Neural cell (in vitro differentiated cells): ENCODE measurements around the gene COL2A1. TPM values are rescaled to one million over a fixed set of nuclear protein-coding genes. Genes with fewer than 3 reads are reported as not detected.

ENCODE experiments used
- H2AFZ ChIP-seq: fragments of 200-600, 300-800 bp; sonication (generic), shearing (Covaris generic); 2 replicates; pipeline ENCODE4 v1.6.0; 2014; ENCODE audit warnings: low read depth, mild to moderate bottlenecking, antibody characterized with exemption, low read length, moderate library complexity
- H3F3A ChIP-seq: fragments of 200-600 bp; shearing (Covaris generic); 2 replicates; pipeline ENCODE4 v1.6.1; 2016; ENCODE audit warnings: mild to moderate bottlenecking, moderate library complexity, mixed read lengths, antibody characterized with exemption, low read length; ENCODE audit not compliant: insufficient read depth, poor library complexity, severe bottlenecking
- H3K27ac ChIP-seq: fragments of 200-600, 300-800 bp; sonication (generic), shearing (Covaris generic); 2 replicates; pipeline ENCODE4 v1.5.1; 2014; ENCODE audit warnings: mild to moderate bottlenecking, low read length, moderate library complexity
- H3K27me3 ChIP-seq: fragments of 300-800, 200-600 bp; sonication (generic), shearing (Covaris generic); 2 replicates; pipeline ENCODE4 v1.6.0; 2014; ENCODE audit warnings: mild to moderate bottlenecking, low read depth, low read length, moderate library complexity; ENCODE audit not compliant: insufficient read depth
- H3K36me3 ChIP-seq: fragments of 300-800, 200-600 bp; sonication (generic), shearing (Covaris generic); 2 replicates; pipeline ENCODE4 v1.5.1; 2014; ENCODE audit warnings: mild to moderate bottlenecking, antibody characterized with exemption, low read length, moderate library complexity; ENCODE audit not compliant: insufficient read depth
- H3K4me2 ChIP-seq: fragments of 300-800, 200-600 bp; sonication (generic), shearing (Covaris generic); 2 replicates; pipeline ENCODE4 v1.6.0; 2014; ENCODE audit warnings: mild to moderate bottlenecking, low read length
- H3K4me3 ChIP-seq: fragments of 300-800, 200-600 bp; sonication (generic), shearing (Covaris generic); 2 replicates; pipeline ENCODE4 v1.5.1; 2014; ENCODE audit warnings: mild to moderate bottlenecking, low read length, moderate library complexity
- H3K79me2 ChIP-seq: fragments of 200-600 bp; shearing (Covaris generic); replicated peaks from 2 replicates; pipeline ENCODE4 v1.6.0; 2014; ENCODE audit warnings: mild to moderate bottlenecking, low read length, moderate library complexity; ENCODE audit not compliant: insufficient read depth
- H3K9ac ChIP-seq: fragments of 300-800, 200-600 bp; sonication (generic), shearing (Covaris generic); 2 replicates; pipeline ENCODE4 v1.6.1; 2016; ENCODE audit warnings: mild to moderate bottlenecking, low read length, mixed read lengths
- H3K9me2 ChIP-seq: fragments of 200-600 bp; shearing (Covaris generic); 2 replicates; pipeline ENCODE4 v1.6.1; 2016; ENCODE audit warnings: mild to moderate bottlenecking, low read length, mixed read lengths; ENCODE audit not compliant: insufficient read depth
- H3K9me3 ChIP-seq: fragments of 200-600, 300-800 bp; sonication (generic), shearing (Covaris generic); 2 replicates; pipeline ENCODE4 v1.6.1; 2016; ENCODE audit warnings: mild to moderate bottlenecking, mixed run types, low read length, moderate library complexity, mixed read lengths
- H4K20me1 ChIP-seq: fragments of 200-600 bp; shearing (Covaris generic); 2 replicates; pipeline ENCODE4 v1.6.1; 2016; ENCODE audit warnings: mild to moderate bottlenecking, mixed run types; ENCODE audit not compliant: insufficient read depth
- CTCF ChIP-seq: fragments of 450-650 bp; IDR thresholded peaks from 2 replicates; pipeline ENCODE4 v1.5.1; 2014; ENCODE audit warnings: antibody characterized with exemption, mild to moderate bottlenecking, moderate library complexity; ENCODE audit not compliant: poor library complexity, severe bottlenecking
- EP300 ChIP-seq: fragments of 450-650 bp; conservative IDR thresholded peaks from 2 replicates; pipeline ENCODE4 v1.6.1; 2014; ENCODE audit warnings: antibody characterized with exemption, mild to moderate bottlenecking, moderate library complexity; ENCODE audit not compliant: poor library complexity, severe bottlenecking
- EZH2 ChIP-seq: fragments of 200-600, 300-800 bp; shearing (Covaris generic), sonication (generic); IDR thresholded peaks from 2 replicates; pipeline ENCODE4 v1.6.1; 2014; ENCODE audit warnings: antibody characterized with exemption, low read length, borderline replicate concordance, mild to moderate bottlenecking; ENCODE audit not compliant: insufficient read depth, poor library complexity, severe bottlenecking
- MXI1 ChIP-seq: fragments of 450-650 bp; conservative IDR thresholded peaks from 2 replicates; pipeline ENCODE4 v1.6.1; 2014; ENCODE audit warnings: antibody characterized with exemption, mild to moderate bottlenecking; ENCODE audit not compliant: poor library complexity, severe bottlenecking
- POLR2AphosphoS5 ChIP-seq: IDR thresholded peaks from 2 replicates; pipeline ENCODE4 v1.6.1; 2012
- RAD21 ChIP-seq: fragments of 450-650 bp; conservative IDR thresholded peaks from 2 replicates; pipeline ENCODE4 v1.6.1; 2014; ENCODE audit warnings: antibody characterized with exemption, mild to moderate bottlenecking, moderate library complexity
- REST ChIP-seq: IDR thresholded peaks from 2 replicates; pipeline ENCODE4 v1.6.1; 2012; ENCODE audit warnings: borderline replicate concordance
- SMC3 ChIP-seq: fragments of 450-650 bp; conservative IDR thresholded peaks from 2 replicates; pipeline ENCODE4 v1.6.1; 2014; ENCODE audit warnings: antibody characterized with exemption, mild to moderate bottlenecking, moderate library complexity; ENCODE audit not compliant: poor library complexity
- TAF1 ChIP-seq: IDR thresholded peaks from 2 replicates; pipeline ENCODE4 v1.6.1; 2012; ENCODE audit warnings: low read depth
- polyA plus RNA-seq: library from polyadenylated mRNA; depleted of rRNA; stranded (reverse); fragments of >200 nt; gene quantifications from 2 replicates; pipeline ENCODE4 v1.2.3, GENCODE V29; 2014

Gene COL2A1
- polyA plus RNA-seq, 1 donor from 2014 or later, result 1.3 TPM

- TF ChIP-seq CTCF, result no peak
- no peak for TF ChIP-seq TAF1
These were observed 29.1 kb downstream of the COL2A1 start (continued) for GRCh38 chr12:47975036-47975620.

- Histone ChIP-seq H3K4me2 (no peak overlapping the region), H3K4me3 (no peak overlapping the region)
These were observed 30.4 kb downstream of the COL2A1 start for GRCh38 chr12:47973870-47974269.

More at GRCh38 chr12:47973870-47974269, 30.4 kb downstream of the COL2A1 start:
- Histone ChIP-seq H3K27ac (no peak overlapping the region), H3K9ac (no peak overlapping the region), H4K20me1 (no peaks in the 10 kb centered on the region), H3K79me2 (no peaks in the 10 kb centered on the region), H3K27me3 (no peaks in the 10 kb centered on the region), H3K36me3 (no peaks in the 10 kb centered on the region), H2AFZ (no peak overlapping the region), H3F3A (no peaks in the 10 kb centered on the region), H3K9me2 (no peaks in the 10 kb centered on the region), H3K9me3 (no peaks in the 10 kb centered on the region)
- TF ChIP-seq MXI1, result no peak
- no peak for TF ChIP-seq EZH2
- no peak for TF ChIP-seq CTCF
- TF ChIP-seq TAF1, result no peak
- no peak for TF ChIP-seq POLR2AphosphoS5
- TF ChIP-seq SMC3, result no peak
- TF ChIP-seq REST, result no peak
- TF ChIP-seq EP300, result no peak
- no peak for TF ChIP-seq RAD21
